GM19099 (cell line): ENCODE measurements around the gene SMIM44.

Source experiments
- POLR2A ChIP-seq: IDR thresholded peaks from 3 replicates; pipeline ENCODE4 v1.6.1; 2011; ENCODE audit warnings: low read depth; ENCODE audit not compliant: insufficient read length; ENCODE audit errors: extremely low read depth

The SMIM44 gene

GRCh38 chr19:3459089-3459881 is 24.0 kb downstream of the SMIM44 start:
- no peak for TF ChIP-seq POLR2A

- no peak for TF ChIP-seq POLR2A
These were observed 24.8 kb downstream of the SMIM44 start for GRCh38 chr19:3458229-3459088.

- TF ChIP-seq POLR2A, result no peak
These were observed 25.6 kb downstream of the SMIM44 start for GRCh38 chr19:3457528-3458228.

- no peak for TF ChIP-seq POLR2A
These were observed 26.2 kb downstream of the SMIM44 start for GRCh38 chr19:3456925-3457527.

- no peak for TF ChIP-seq POLR2A
These were observed 27.2 kb downstream of the SMIM44 start for GRCh38 chr19:3455960-3456601.

GRCh38 chr19:3455393-3455955 is 27.8 kb downstream of the SMIM44 start:
- TF ChIP-seq POLR2A, result no peak

GRCh38 chr19:3454656-3455392 is 28.4 kb downstream of the SMIM44 start:
- no peak for TF ChIP-seq POLR2A

- TF ChIP-seq POLR2A, result no peak
These were observed 29.4 kb downstream of the SMIM44 start for GRCh38 chr19:3453840-3454239.

GRCh38 chr19:3452171-3452941 is 30.9 kb downstream of the SMIM44 start:
- TF ChIP-seq POLR2A, result no peak

- TF ChIP-seq POLR2A, result no peak
These were observed 31.8 kb downstream of the SMIM44 start for GRCh38 chr19:3451451-3451866.

- no peak for TF ChIP-seq POLR2A
These were observed 32.3 kb downstream of the SMIM44 start for GRCh38 chr19:3450796-3451411.

GRCh38 chr19:3448616-3449334 is 34.5 kb downstream of the SMIM44 start:
- no peak for TF ChIP-seq POLR2A
